Measurements from ENCODE around the gene KCND2. TPM values are rescaled to one million over a fixed set of nuclear protein-coding genes. Genes with fewer than 3 reads are reported as not detected.

The KCND2 gene
- total RNA-seq, 1 donor from 2014 or later = 0.46 TPM

DNA sequence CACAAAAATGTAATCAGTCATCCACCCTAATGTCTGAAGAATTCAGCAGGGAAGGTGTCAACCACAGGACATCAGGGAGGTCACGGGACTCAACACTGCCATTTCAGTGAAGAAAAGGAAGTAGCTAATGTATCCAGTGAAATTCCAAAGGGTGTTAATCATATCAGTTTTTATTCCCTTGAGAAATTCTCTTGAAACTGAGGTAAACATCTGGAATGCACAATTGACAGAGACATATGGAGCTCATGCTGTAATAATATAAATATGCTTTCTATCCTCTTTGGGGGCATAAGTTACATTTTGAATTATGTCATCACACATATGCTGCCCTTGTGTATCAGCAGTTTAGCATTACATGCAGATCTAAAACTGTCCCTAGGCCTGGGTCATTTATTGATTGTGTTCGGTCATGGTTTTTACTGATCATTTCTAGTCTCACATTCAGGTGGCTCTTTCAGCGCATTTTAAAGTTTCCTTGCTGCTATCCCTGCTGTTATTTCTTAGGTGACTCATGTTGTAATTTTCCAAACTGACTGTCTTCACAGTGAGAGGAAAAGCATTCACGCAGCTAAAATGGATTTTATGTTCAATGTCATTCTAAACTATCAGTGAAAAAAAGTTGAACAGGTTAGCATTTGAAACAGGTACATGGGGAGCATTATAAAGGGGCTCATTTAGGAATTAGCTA is 311.1 kb downstream of the KCND2 start:
- Mint-ChIP-seq H3K27ac (ENCODE audit: unreplicated experiment) (peak overlapping the region; percentile 39), H3K4me1 (ENCODE audit: unreplicated experiment) (peaks cover 19% of the 10 kb centered on the region), H3K4me3 (ENCODE audit: unreplicated experiment) (no peak overlapping the region), H3K36me3 (ENCODE audit: unreplicated experiment) (no peaks in the 10 kb centered on the region), H3K27me3 (ENCODE audit: unreplicated experiment) (no peaks in the 10 kb centered on the region), H3K9me3 (ENCODE audit: unreplicated experiment) (no peaks in the 10 kb centered on the region)
- no peak for DNase-seq (ENCODE audit: extremely low spot score, unreplicated experiment)
- TF ChIP-seq, protein P1, sequence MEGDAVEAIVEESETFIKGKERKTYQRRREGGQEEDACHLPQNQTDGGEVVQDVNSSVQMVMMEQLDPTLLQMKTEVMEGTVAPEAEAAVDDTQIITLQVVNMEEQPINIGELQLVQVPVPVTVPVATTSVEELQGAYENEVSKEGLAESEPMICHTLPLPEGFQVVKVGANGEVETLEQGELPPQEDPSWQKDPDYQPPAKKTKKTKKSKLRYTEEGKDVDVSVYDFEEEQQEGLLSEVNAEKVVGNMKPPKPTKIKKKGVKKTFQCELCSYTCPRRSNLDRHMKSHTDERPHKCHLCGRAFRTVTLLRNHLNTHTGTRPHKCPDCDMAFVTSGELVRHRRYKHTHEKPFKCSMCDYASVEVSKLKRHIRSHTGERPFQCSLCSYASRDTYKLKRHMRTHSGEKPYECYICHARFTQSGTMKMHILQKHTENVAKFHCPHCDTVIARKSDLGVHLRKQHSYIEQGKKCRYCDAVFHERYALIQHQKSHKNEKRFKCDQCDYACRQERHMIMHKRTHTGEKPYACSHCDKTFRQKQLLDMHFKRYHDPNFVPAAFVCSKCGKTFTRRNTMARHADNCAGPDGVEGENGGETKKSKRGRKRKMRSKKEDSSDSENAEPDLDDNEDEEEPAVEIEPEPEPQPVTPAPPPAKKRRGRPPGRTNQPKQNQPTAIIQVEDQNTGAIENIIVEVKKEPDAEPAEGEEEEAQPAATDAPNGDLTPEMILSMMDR (IDR thresholded peaks at IDR 0.05) = no peak

- DNase-seq (ENCODE audit: extremely low spot score, unreplicated experiment) = no peak
- Mint-ChIP-seq H3K4me1 (ENCODE audit: unreplicated experiment) (peaks cover 19% of the 10 kb centered on the region), H3K27me3 (ENCODE audit: unreplicated experiment) (no peaks in the 10 kb centered on the region), H3K36me3 (ENCODE audit: unreplicated experiment) (no peaks in the 10 kb centered on the region), H3K27ac (ENCODE audit: unreplicated experiment) (no peak overlapping the region), H3K4me3 (ENCODE audit: unreplicated experiment) (no peak overlapping the region), H3K9me3 (ENCODE audit: unreplicated experiment) (no peaks in the 10 kb centered on the region)
- TF ChIP-seq, protein P1 (IDR thresholded peaks at IDR 0.05) = no peak
These were observed 313.6 kb downstream of the KCND2 start for GRCh38 chr7:120586571-120586970.

DNA sequence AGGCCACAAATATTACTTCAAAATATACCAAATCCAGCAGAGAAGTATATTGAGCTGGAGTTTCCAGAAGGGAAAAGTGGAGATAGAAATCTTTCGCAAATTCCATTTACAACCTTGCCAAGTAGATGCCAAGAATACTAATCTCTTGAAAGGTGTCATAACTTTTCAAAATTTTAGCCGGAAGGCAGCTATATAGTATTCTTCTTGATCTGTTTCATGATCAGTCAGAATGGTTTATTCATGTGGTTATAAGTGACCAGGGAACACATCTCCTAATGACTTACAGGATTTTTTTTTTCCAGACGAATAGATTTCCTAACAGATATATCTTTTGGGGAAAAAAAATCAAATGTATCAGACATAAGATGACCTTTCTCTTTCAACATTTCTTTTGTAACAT is 314.3 kb downstream of the KCND2 start:
- peaks cover 19% of the 10 kb centered on the region for H3K4me1 Mint-ChIP-seq (ENCODE audit: unreplicated experiment)
- H3K27ac Mint-ChIP-seq (ENCODE audit: unreplicated experiment) = no peak overlapping the region
- no peak for DNase-seq (ENCODE audit: extremely low spot score, unreplicated experiment)
- H3K36me3 Mint-ChIP-seq (ENCODE audit: unreplicated experiment) = no peaks in the 10 kb centered on the region
- TF ChIP-seq, protein P1 (IDR thresholded peaks at IDR 0.05) = no peak
- H3K4me3 Mint-ChIP-seq (ENCODE audit: unreplicated experiment) = no peak overlapping the region
- H3K27me3 Mint-ChIP-seq (ENCODE audit: unreplicated experiment) = no peaks in the 10 kb centered on the region
- no peaks in the 10 kb centered on the region for H3K9me3 Mint-ChIP-seq (ENCODE audit: unreplicated experiment)

DNA sequence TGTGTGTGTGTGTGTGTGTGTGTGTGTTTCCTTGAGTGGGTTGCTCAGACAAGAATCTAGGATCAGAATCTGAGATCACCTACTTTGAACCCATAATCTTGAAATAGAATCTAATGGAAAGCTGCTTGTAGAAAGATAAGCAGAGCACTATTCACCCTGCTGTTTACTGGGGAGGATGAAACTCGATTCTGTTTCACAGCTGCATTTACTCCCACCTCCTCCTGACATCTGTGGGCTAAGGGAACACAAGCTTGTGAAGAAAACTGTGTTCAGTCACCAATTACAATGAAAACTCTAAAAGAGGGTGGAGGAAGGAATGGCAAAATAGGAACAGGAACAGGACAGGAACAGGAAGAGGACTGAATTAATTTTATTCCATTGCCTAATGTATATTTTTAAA is 315.4 kb downstream of the KCND2 start:
- TF ChIP-seq, protein P1 (IDR thresholded peaks at IDR 0.05) = no peak
- no peak for DNase-seq (ENCODE audit: extremely low spot score, unreplicated experiment)
- H3K27me3 Mint-ChIP-seq (ENCODE audit: unreplicated experiment) = no peaks in the 10 kb centered on the region
- peaks cover 18% of the 10 kb centered on the region for H3K4me1 Mint-ChIP-seq (ENCODE audit: unreplicated experiment)
- H3K27ac Mint-ChIP-seq (ENCODE audit: unreplicated experiment) = no peak overlapping the region
- no peaks in the 10 kb centered on the region for H3K9me3 Mint-ChIP-seq (ENCODE audit: unreplicated experiment)
- H3K36me3 Mint-ChIP-seq (ENCODE audit: unreplicated experiment) = no peaks in the 10 kb centered on the region
- H3K4me3 Mint-ChIP-seq (ENCODE audit: unreplicated experiment) = no peak overlapping the region

DNA sequence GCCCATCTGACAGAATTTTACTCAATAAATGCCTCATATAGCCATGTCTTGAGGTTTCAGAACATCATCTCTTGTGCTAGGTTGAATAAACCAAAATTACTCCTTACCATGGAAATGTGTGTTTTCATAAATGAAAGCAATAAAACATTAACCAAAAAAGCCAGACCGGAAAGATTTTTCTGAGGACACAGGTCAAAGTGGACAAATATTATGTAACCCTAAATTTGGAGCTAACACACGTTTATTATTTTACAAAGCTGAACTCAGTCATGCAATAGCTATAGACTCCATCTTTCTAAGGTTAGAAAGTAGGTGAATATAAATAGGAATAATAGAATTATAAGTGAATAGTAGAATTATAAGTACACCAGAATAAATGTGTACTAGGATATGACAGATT is 315.9 kb downstream of the KCND2 start:
- DNase-seq (ENCODE audit: extremely low spot score, unreplicated experiment) = no peak
- no peaks in the 10 kb centered on the region for H3K9me3 Mint-ChIP-seq (ENCODE audit: unreplicated experiment)
- no peaks in the 10 kb centered on the region for H3K27me3 Mint-ChIP-seq (ENCODE audit: unreplicated experiment)
- H3K27ac Mint-ChIP-seq (ENCODE audit: unreplicated experiment) = no peak overlapping the region
- H3K4me1 Mint-ChIP-seq (ENCODE audit: unreplicated experiment) = peaks cover 14% of the 10 kb centered on the region
- TF ChIP-seq, protein P1 (IDR thresholded peaks at IDR 0.05) = no peak
- H3K4me3 Mint-ChIP-seq (ENCODE audit: unreplicated experiment) = no peak overlapping the region
- no peaks in the 10 kb centered on the region for H3K36me3 Mint-ChIP-seq (ENCODE audit: unreplicated experiment)

All from osteocyte (in vitro differentiated cells).